Esophagus squamous epithelium (tissue), 5 donors: ENCODE results near the gene OLFM2. TPM values are rescaled to one million over a fixed set of nuclear protein-coding genes. Genes with fewer than 3 reads are reported as not detected.

Source experiments
- DNase-seq: peaks from one replicate; lab custom pipeline; 2025; lab: John Stamatoyannopoulos, UW
- H3K27ac ChIP-seq, 4 donors: fragments of 200-600 bp; sonication (generic); one replicate each; pipeline ENCODE4 v1.5.1; 2016 to 2019; ENCODE audit warnings: mild to moderate bottlenecking in 1 of 4
- H3K27me3 ChIP-seq, 4 donors: fragments of 200-600 bp; sonication (generic); 1 replicate in 3 of 4; 2 replicates in 1 of 4; pipeline versions ENCODE4 v1.5.1 to v1.6.0; 2017 to 2021; ENCODE audit warnings: antibody characterized with exemption in 1 of 4
- H3K36me3 ChIP-seq, 3 donors: fragments of 200-600 bp; sonication (generic); one replicate each; pipeline ENCODE4 v1.5.1; 2016 to 2019
- H3K4me1 ChIP-seq, 3 donors: fragments of 200-600 bp; sonication (generic); one replicate each; pipeline ENCODE4 v1.5.1; 2017 to 2019
- H3K4me3 ChIP-seq, 4 donors: fragments of 200-600 bp; sonication (generic); 1 replicate in 3 of 4; 2 replicates in 1 of 4; pipeline ENCODE4 v1.5.1; 2016 to 2019; ENCODE audit warnings: mild to moderate bottlenecking in 2 of 4, moderate library complexity in 1 of 4
- H3K9me3 ChIP-seq, 3 donors: fragments of 200-600 bp; sonication (generic); one replicate each; pipeline ENCODE4 v1.5.1; 2016 to 2019
- CTCF ChIP-seq, 6 experiments: fragments of 450-650 bp in 4 of 6; fragments of 200-600 bp in 2 of 6; sonication (generic) in 2 of 6; IDR thresholded peaks; one replicate each; pipeline ENCODE4 v1.5.1; 2016 to 2019; ENCODE audit warnings: antibody characterized with exemption in 6 of 6, mild to moderate bottlenecking in 4 of 6, moderate library complexity in 4 of 6
- POLR2A ChIP-seq, 4 donors: fragments of 450-650 bp; IDR thresholded peaks; one replicate each; pipeline ENCODE4 v1.6.1; 2017; ENCODE audit warnings: antibody characterized with exemption in 4 of 4, mild to moderate bottlenecking in 4 of 4, moderate library complexity in 3 of 4
- WGBS, 2 donors: methylation state at CpG; one replicate each; pipeline ENCODE4 v1.1.5; 2018; 5-methylcytosine and 5-hydroxymethylcytosine counted together
- intact Hi-C: fragments of 100-400 bp; cut with DNase I; formaldehyde crosslinking; loops from one replicate; pipeline ENCODE4 v1.15.0; 2022
- total RNA-seq, 4 donors: library from RNA; depleted of rRNA; stranded (reverse); fragments of >200 nt; gene quantifications; one replicate each; pipeline ENCODE4 v1.1.0, GENCODE V29; 2016
- donor health status: DM: yes; HTN: yes; CAD: no.

The OLFM2 gene
- total RNA-seq, 4 donors from 2014 or later, result 8.6 to 14.6 (median 9.8) TPM

- Histone ChIP-seq H3K9me3 (peaks cover 0 to 11% (median 8%) of the 10 kb centered on the region in 3 donors), H3K4me3 (no peak overlapping the region), H3K36me3 (no peaks in the 10 kb centered on the region), H3K27ac (no peak overlapping the region), H3K4me1 (peaks cover 0 to 25% (median 8%) of the 10 kb centered on the region in 3 donors), H3K27me3 (no peaks in the 10 kb centered on the region)
- no peak for DNase-seq
- intact Hi-C loops, result no loop called here
- TF ChIP-seq CTCF (IDR thresholded peaks at IDR 0.05) (no peak), POLR2A (IDR thresholded peaks at IDR 0.05) (no peak)
- WGBS, 2 donors, result 86 to 89% methylated on average over 3 to 6 of the region's 6 CpGs
Measured at GRCh38 chr19:9943744-9944143, 7.4 kb upstream of the OLFM2 start.

- Histone ChIP-seq H3K36me3 (no peaks in the 10 kb centered on the region), H3K4me1 (peaks cover 3 to 28% (median 10%) of the 10 kb centered on the region in 3 donors), H3K4me3 (no peak overlapping the region), H3K9me3 (peaks cover 0 to 11% (median 8%) of the 10 kb centered on the region in 3 donors), H3K27me3 (peaks cover 0 to 11% (median under 1%) of the 10 kb centered on the region in 4 donors), H3K27ac (no peak overlapping the region)
- no peak for TF ChIP-seq POLR2A (IDR thresholded peaks at IDR 0.05)
- TF ChIP-seq CTCF (IDR thresholded peaks at IDR 0.05), result no peak
- WGBS, 2 donors, result 14 to 39% methylated on average over 1 of the region's 1 CpG
- DNase-seq, result no peak
- intact Hi-C loops, result no loop called here
Measured at GRCh38 chr19:9941671-9942070, 5.4 kb upstream of the OLFM2 start.

- H3K4me3 ChIP-seq, result no peak overlapping the region
Measured at GRCh38 chr19:9941231-9941630, 4.9 kb upstream of the OLFM2 start.

DNA sequence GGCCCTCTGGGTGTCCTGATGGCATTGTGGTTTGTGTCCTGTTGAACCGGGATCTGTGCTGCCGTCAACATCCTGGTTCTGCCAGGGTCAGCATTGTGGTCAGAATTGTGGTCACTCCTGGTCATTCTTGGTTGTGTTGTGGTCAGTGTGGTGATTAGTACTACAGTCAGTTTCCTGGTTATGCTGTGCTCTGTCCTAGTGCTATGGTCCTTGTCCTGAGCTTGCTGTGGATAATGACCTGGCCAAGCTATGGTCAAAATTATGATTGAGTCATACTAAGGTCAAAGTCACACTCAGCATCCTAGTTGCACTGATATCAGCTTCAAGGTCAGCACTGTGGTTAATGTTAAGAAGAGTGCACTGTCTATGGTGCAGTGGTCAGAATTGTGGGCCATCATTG lies 4.5 kb upstream of the OLFM2 start:
- H3K36me3 ChIP-seq, result no peaks in the 10 kb centered on the region
- intact Hi-C loops, result no loop called here
- no peak overlapping the region for H3K4me3 ChIP-seq
- no peak overlapping the region for H3K27ac ChIP-seq
- no peak for DNase-seq
- 50 to 52% methylated on average over 1 to 2 of the region's 2 CpGs for WGBS, 2 donors
- H3K27me3 ChIP-seq, result peaks cover 0 to 20% (median 2%) of the 10 kb centered on the region in 4 donors
- TF ChIP-seq CTCF (IDR thresholded peaks at IDR 0.05), result no peak
- no peak for TF ChIP-seq POLR2A (IDR thresholded peaks at IDR 0.05)
- peaks cover 12 to 28% (median 12%) of the 10 kb centered on the region in 3 donors for H3K4me1 ChIP-seq
- H3K9me3 ChIP-seq, result peaks cover 0 to 11% (median 8%) of the 10 kb centered on the region in 3 donors

More at GRCh38 chr19:9941231-9941630, 4.9 kb upstream of the OLFM2 start:
- TF ChIP-seq CTCF (IDR thresholded peaks at IDR 0.05), result no peak
- TF ChIP-seq POLR2A (IDR thresholded peaks at IDR 0.05), result no peak
- Histone ChIP-seq H3K36me3 (no peaks in the 10 kb centered on the region), H3K4me1 (peaks cover 7 to 28% (median 13%) of the 10 kb centered on the region in 3 donors), H3K27me3 (peaks cover 0 to 15% (median 2%) of the 10 kb centered on the region in 4 donors), H3K9me3 (peaks cover 0 to 11% (median 8%) of the 10 kb centered on the region in 3 donors), H3K27ac (peak overlapping the region in 1 of 4 donors; percentile 14)
- DNase-seq, result no peak
- intact Hi-C loops, result no loop called here
- WGBS, 2 donors, result 40 to 43% methylated on average over 1 of the region's 1 CpG

GRCh38 chr19:9939301-9939913 lies 3.1 kb upstream of the OLFM2 start:
- intact Hi-C loops, result no loop called here
- peaks cover 0 to 33% (median 2%) of the 10 kb centered on the region in 4 donors for H3K27me3 ChIP-seq
- no peak for TF ChIP-seq POLR2A (IDR thresholded peaks at IDR 0.05)
- TF ChIP-seq CTCF (IDR thresholded peaks at IDR 0.05), result no peak

More at GRCh38 chr19:9939301-9939913, 3.1 kb upstream of the OLFM2 start:
- WGBS, 2 donors, result 62 to 70% methylated on average over 3 of the region's 3 CpGs
- DNase-seq, result no peak
- Histone ChIP-seq H3K4me1 (peaks cover 19 to 28% (median 21%) of the 10 kb centered on the region in 3 donors), H3K27ac (no peak overlapping the region), H3K36me3 (no peaks in the 10 kb centered on the region), H3K4me3 (no peak overlapping the region), H3K9me3 (peaks cover 0 to 11% (median 8%) of the 10 kb centered on the region in 3 donors)
